HCT116 (cell line): ENCODE results near the gene MRPS16. TPM values are rescaled to one million over a fixed set of nuclear protein-coding genes. Genes with fewer than 3 reads are reported as not detected.

Source experiments
- ATAC-seq: fragments of 200-7000 bp; cut with Tn5 transposase; 2 replicates; pipeline ENCODE4 v1.9.1; 2020; ENCODE audit warnings: mild to moderate bottlenecking, moderate library complexity
- BruUV-seq: library from RNA; stranded (reverse); fragments of 400-500 nt; replicated peaks from 2 replicates; lab custom pipeline; 2021; lab: Mats Ljungman, UMichigan
- CTCF ChIA-PET: fragments of 300-600 bp; sonication (Branson Sonifier 250); formaldehyde crosslinking; loops from one replicate; lab custom pipeline; 2021; ENCODE audit warnings: antibody characterized with exemption; lab: Charles Lee
- POLR2A ChIA-PET: fragments of 300-600, 350-600 bp; sonication (Branson Sonifier 250); formaldehyde crosslinking; loops from one replicate; lab custom pipeline; 2021; ENCODE audit warnings: antibody characterized with exemption; lab: Charles Lee
- RAD21 ChIA-PET, 2 experiments: fragments of 300-600 bp; sonication (Branson Sonifier 250); formaldehyde crosslinking; loops; one replicate each; lab custom pipeline; 2023; ENCODE audit warnings: low total read pairs in 2 of 2; ENCODE audit not compliant: uncharacterized antibody in 2 of 2, unreplicated experiment in 2 of 2, low non-redundant PET in 1 of 2; lab: Charles Lee
- DNase-seq: peaks from one replicate; pipeline ENCODE4 v3.0.0-alpha.2; 2010; ENCODE audit warnings: low read depth, low spot score
- H2AFZ ChIP-seq: fragments of 200-600 bp; shearing (Covaris generic), sonication (generic); 2 replicates; pipeline ENCODE4 v1.6.1; 2017; ENCODE audit warnings: low read depth, mixed run types, mixed read lengths, antibody characterized with exemption, low read length; ENCODE audit not compliant: poor library complexity, severe bottlenecking
- H3K27ac ChIP-seq: 2 replicates; pipeline ENCODE4 v1.5.1; 2012; ENCODE audit warnings: low read depth, low read length
- H3K27me3 ChIP-seq: fragments of 200-600 bp; sonication (generic); 2 replicates; pipeline ENCODE4 v1.6.1; 2016; ENCODE audit warnings: mixed run types, low read length, mixed read lengths; ENCODE audit not compliant: insufficient read depth
- H3K36me3 ChIP-seq, 2 experiments: fragments of 200-500 bp in 1 of 2; fragments of 200-600 bp in 1 of 2; sonication (Bioruptor generic) in 1 of 2; sonication (generic) in 1 of 2; 2 replicates each; pipeline versions ENCODE4 v1.5.1 to v1.6.1; 2014 to 2016; ENCODE audit warnings: low read length in 2 of 2, inconsistent platforms in 1 of 2, mixed read lengths in 1 of 2, mixed run types in 1 of 2; ENCODE audit not compliant: insufficient read depth in 2 of 2, control insufficient read depth in 1 of 2
- H3K4me1 ChIP-seq, 2 experiments: fragments of 200-600 bp in 1 of 2; sonication (generic) in 1 of 2; 2 replicates each; pipeline versions ENCODE4 v1.5.1 to v1.6.1; 2012 to 2017; ENCODE audit warnings: low read length in 2 of 2, inconsistent platforms in 1 of 2, mild to moderate bottlenecking in 1 of 2, mixed read lengths in 1 of 2, mixed run types in 1 of 2, moderate library complexity in 1 of 2; ENCODE audit not compliant: insufficient read depth in 2 of 2, control insufficient read depth in 1 of 2
- H3K4me2 ChIP-seq: fragments of 200-600 bp; sonication (generic); 2 replicates; pipeline ENCODE4 v1.6.1; 2017; ENCODE audit warnings: mixed run types, low read length, mixed read lengths
- H3K4me3 ChIP-seq, 2 experiments: fragments of 200-600 bp in 1 of 2; sonication (generic) in 1 of 2; replicated peaks in 1 of 2; 2 replicates each; pipeline ENCODE4 v1.5.1; 2011 to 2016; ENCODE audit warnings: low read length in 2 of 2, control low read depth in 1 of 2, low read depth in 1 of 2, mild to moderate bottlenecking in 1 of 2, mixed read lengths in 1 of 2, mixed run types in 1 of 2
- H3K79me2 ChIP-seq: fragments of 200-600 bp; sonication (generic); 2 replicates; pipeline ENCODE4 v1.6.1; 2017; ENCODE audit warnings: mild to moderate bottlenecking, mixed run types, low read length, moderate library complexity, mixed read lengths; ENCODE audit not compliant: insufficient read depth
- H3K9ac ChIP-seq: fragments of 200-600 bp; sonication (generic); 2 replicates; pipeline ENCODE4 v1.6.1; 2016; ENCODE audit warnings: low read length, mixed read lengths
- H3K9me2 ChIP-seq: fragments of 200-600 bp; sonication (generic), shearing (Covaris generic); 2 replicates; pipeline ENCODE4 v1.6.1; 2017; ENCODE audit warnings: mixed run types, mild to moderate bottlenecking, moderate library complexity; ENCODE audit not compliant: insufficient read depth
- H3K9me3 ChIP-seq, 2 experiments: fragments of 200-500 bp in 1 of 2; fragments of 200-600 bp in 1 of 2; sonication (Bioruptor generic) in 1 of 2; sonication (generic) in 1 of 2; 2 replicates each; pipeline ENCODE4 v1.6.1; 2014 to 2017; ENCODE audit warnings: low read length in 2 of 2, mixed read lengths in 2 of 2, inconsistent platforms in 1 of 2, low read depth in 1 of 2, mild to moderate bottlenecking in 1 of 2, mixed run types in 1 of 2, moderate library complexity in 1 of 2; ENCODE audit not compliant: control insufficient read depth in 1 of 2, insufficient read depth in 1 of 2
- H4K20me1 ChIP-seq: fragments of 200-600 bp; sonication (generic), shearing (Covaris generic); 2 replicates; pipeline ENCODE4 v1.6.1; 2017; ENCODE audit warnings: mixed run types, mild to moderate bottlenecking, moderate library complexity; ENCODE audit not compliant: insufficient read depth
- ATF3 ChIP-seq: IDR thresholded peaks from 2 replicates; pipeline ENCODE4 v1.6.1; 2012
- CBX3 ChIP-seq: IDR thresholded peaks from 2 replicates; pipeline ENCODE4 v1.6.1; 2012; ENCODE audit warnings: low read depth
- EGR1 ChIP-seq: IDR thresholded peaks from 2 replicates; pipeline ENCODE4 v1.6.1; 2012; ENCODE audit warnings: low read depth
- EZH2 ChIP-seq: fragments of 200-600 bp; sonication (generic); IDR thresholded peaks from 2 replicates; pipeline ENCODE4 v1.6.1; 2017; ENCODE audit warnings: antibody characterized with exemption, mixed run types
- EZH2phosphoT487 ChIP-seq: fragments of 200-600 bp; IDR thresholded peaks from 2 replicates; pipeline ENCODE4 v1.6.1; 2018; ENCODE audit warnings: antibody characterized with exemption, borderline replicate concordance
- MAX ChIP-seq: IDR thresholded peaks from 2 replicates; pipeline ENCODE4 v1.6.1; 2012
- POLR2A ChIP-seq: IDR thresholded peaks from 2 replicates; pipeline ENCODE4 v1.7.0; 2011; ENCODE audit warnings: borderline replicate concordance; ENCODE audit not compliant: insufficient read depth, insufficient read length; ENCODE audit errors: extremely low read depth
- RAD21 ChIP-seq: IDR thresholded peaks from 2 replicates; pipeline ENCODE4 v1.6.1; 2012; ENCODE audit warnings: low read depth, mild to moderate bottlenecking
- SP1 ChIP-seq: IDR thresholded peaks from 2 replicates; pipeline ENCODE4 v1.6.1; 2012; ENCODE audit warnings: low read depth
- SRF ChIP-seq: IDR thresholded peaks from 2 replicates; pipeline ENCODE4 v1.6.1; 2012; ENCODE audit warnings: low read depth
- ZFX ChIP-seq: fragments of 450-650 bp; IDR thresholded peaks from 2 replicates; pipeline ENCODE4 v1.6.1; 2017
- ZNF274 ChIP-seq: fragments of 200-500 bp; sonication (Bioruptor generic); IDR thresholded peaks from 2 replicates; pipeline ENCODE4 v1.6.1; 2014; ENCODE audit warnings: mild to moderate bottlenecking, low read depth, low read length, inconsistent platforms
- intact Hi-C: fragments of 100-400 bp; cut with micrococcal nuclease; formaldehyde crosslinking; loops from 2 replicates; pipeline ENCODE4 v1.10.0; 2022
- total RNA-seq: library from RNA; stranded (reverse); gene quantifications from one replicate; pipeline ENCODE4 v1.2.1, GENCODE V29; 2021; ENCODE audit not compliant: unreplicated experiment
- TF ChIP-seq, protein P1 (sequence below): IDR thresholded peaks from 2 replicates; pipeline ENCODE4 v1.6.1; 2011; ENCODE audit warnings: mild to moderate bottlenecking, low read length, moderate library complexity; ENCODE audit not compliant: insufficient replicate concordance; ENCODE audit errors: extremely low read depth
- TF ChIP-seq, protein P2 (sequence below), 3 experiments: fragments of 200-600 bp in 1 of 3; sonication (generic) in 1 of 3; IDR thresholded peaks in 2 of 3; conservative IDR thresholded peaks in 1 of 3; 2 replicates each; pipeline ENCODE4 v1.5.1; 2012 to 2017; ENCODE audit warnings: low read depth in 2 of 3, low read length in 2 of 3, antibody characterized with exemption in 1 of 3, borderline replicate concordance in 1 of 3, control low read depth in 1 of 3, mild to moderate bottlenecking in 1 of 3, mixed read lengths in 1 of 3, mixed run types in 1 of 3, moderate library complexity in 1 of 3; ENCODE audit not compliant: insufficient read depth in 1 of 3

MRPS16 gene
- total RNA-seq, 1 experiment from 2014 or later, result 122 TPM

- Histone ChIP-seq H3K9ac (no peak overlapping the region), H4K20me1 (no peaks in the 10 kb centered on the region), H3K79me2 (no peaks in the 10 kb centered on the region), H3K4me3 (no peak overlapping the region), H3K9me2 (no peaks in the 10 kb centered on the region), H3K36me3 (no peaks in the 10 kb centered on the region), H3K9me3 (no peaks in the 10 kb centered on the region), H3K27me3 (no peaks in the 10 kb centered on the region), H3K4me1 (no peaks in the 10 kb centered on the region), H3K4me2 (no peak overlapping the region), H2AFZ (no peak overlapping the region), H3K27ac (no peak overlapping the region)
- ChIA-PET RAD21 (no interaction called here), CTCF (no interaction called here), POLR2A (no interaction called here)
- TF ChIP-seq POLR2A, result no peak
- no peak for TF ChIP-seq ATF3
- TF ChIP-seq EGR1, result no peak
- TF ChIP-seq RAD21, result no peak
- TF ChIP-seq, protein P1, sequence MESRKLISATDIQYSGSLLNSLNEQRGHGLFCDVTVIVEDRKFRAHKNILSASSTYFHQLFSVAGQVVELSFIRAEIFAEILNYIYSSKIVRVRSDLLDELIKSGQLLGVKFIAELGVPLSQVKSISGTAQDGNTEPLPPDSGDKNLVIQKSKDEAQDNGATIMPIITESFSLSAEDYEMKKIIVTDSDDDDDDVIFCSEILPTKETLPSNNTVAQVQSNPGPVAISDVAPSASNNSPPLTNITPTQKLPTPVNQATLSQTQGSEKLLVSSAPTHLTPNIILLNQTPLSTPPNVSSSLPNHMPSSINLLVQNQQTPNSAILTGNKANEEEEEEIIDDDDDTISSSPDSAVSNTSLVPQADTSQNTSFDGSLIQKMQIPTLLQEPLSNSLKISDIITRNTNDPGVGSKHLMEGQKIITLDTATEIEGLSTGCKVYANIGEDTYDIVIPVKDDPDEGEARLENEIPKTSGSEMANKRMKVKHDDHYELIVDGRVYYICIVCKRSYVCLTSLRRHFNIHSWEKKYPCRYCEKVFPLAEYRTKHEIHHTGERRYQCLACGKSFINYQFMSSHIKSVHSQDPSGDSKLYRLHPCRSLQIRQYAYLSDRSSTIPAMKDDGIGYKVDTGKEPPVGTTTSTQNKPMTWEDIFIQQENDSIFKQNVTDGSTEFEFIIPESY, result no peak
- no peak for TF ChIP-seq SP1
- no TSS peak for BruUV-seq
- no peak for DNase-seq
- ATAC-seq, result no peak
- intact Hi-C loops, result no loop called here
Measured at GRCh38 chr10:73210395-73211105, 41.9 kb downstream of the MRPS16 start.

DNA sequence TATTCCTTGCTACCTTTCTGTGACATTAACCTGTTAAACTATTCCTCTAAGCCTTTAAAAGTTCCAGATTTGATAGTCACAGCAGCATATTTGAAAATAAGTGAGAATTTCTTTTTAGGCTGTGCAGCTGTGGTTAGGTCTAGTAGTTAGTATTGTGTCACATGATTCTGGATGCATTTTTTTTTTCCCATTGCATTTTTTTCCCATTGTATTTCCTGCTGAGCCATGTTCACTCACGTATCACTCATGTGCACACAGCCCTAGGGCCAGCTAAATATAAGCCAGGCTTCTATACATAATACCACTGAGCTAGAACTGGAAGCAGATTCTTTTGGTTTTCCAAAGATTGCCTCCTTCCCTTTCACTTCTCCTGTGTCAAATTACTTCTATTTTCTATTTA lies 42.7 kb downstream of the MRPS16 start:
- DNase-seq, result no peak
- TF ChIP-seq EZH2 (no peak), SRF (no peak), MAX (no peak), CBX3 (no peak), ZNF274 (no peak), ZFX (no peak), EGR1 (no peak), EZH2phosphoT487 (no peak)
- TF ChIP-seq, protein P2, sequence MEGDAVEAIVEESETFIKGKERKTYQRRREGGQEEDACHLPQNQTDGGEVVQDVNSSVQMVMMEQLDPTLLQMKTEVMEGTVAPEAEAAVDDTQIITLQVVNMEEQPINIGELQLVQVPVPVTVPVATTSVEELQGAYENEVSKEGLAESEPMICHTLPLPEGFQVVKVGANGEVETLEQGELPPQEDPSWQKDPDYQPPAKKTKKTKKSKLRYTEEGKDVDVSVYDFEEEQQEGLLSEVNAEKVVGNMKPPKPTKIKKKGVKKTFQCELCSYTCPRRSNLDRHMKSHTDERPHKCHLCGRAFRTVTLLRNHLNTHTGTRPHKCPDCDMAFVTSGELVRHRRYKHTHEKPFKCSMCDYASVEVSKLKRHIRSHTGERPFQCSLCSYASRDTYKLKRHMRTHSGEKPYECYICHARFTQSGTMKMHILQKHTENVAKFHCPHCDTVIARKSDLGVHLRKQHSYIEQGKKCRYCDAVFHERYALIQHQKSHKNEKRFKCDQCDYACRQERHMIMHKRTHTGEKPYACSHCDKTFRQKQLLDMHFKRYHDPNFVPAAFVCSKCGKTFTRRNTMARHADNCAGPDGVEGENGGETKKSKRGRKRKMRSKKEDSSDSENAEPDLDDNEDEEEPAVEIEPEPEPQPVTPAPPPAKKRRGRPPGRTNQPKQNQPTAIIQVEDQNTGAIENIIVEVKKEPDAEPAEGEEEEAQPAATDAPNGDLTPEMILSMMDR (IDR thresholded peaks at IDR 0.05 in 2 of 3, conservative IDR thresholded peaks at IDR 0.05 in 1 of 3; ENCODE audit: borderline replicate concordance in 1 of 3, insufficient read depth in 1 of 3, low read depth in 2 of 3, low read length in 2 of 3), result no peak

More for the DNA sequence above, 42.7 kb downstream of the MRPS16 start:
- no peaks in the 10 kb centered on the region for H3K27me3 ChIP-seq
- no peaks in the 10 kb centered on the region for H3K4me1 ChIP-seq
- H3K36me3 ChIP-seq, result no peaks in the 10 kb centered on the region
- H3K4me2 ChIP-seq, result no peak overlapping the region
- no peak overlapping the region for H3K27ac ChIP-seq
- no peak overlapping the region for H3K4me3 ChIP-seq
- no peaks in the 10 kb centered on the region for H3K79me2 ChIP-seq
- no peak overlapping the region for H2AFZ ChIP-seq
- BruUV-seq, result no TSS peak
- RAD21 ChIA-PET, result no interaction called here
- no peak for ATAC-seq
- no peaks in the 10 kb centered on the region for H4K20me1 ChIP-seq
- H3K9me2 ChIP-seq, result no peaks in the 10 kb centered on the region
- no peak overlapping the region for H3K9ac ChIP-seq
- POLR2A ChIA-PET, result no interaction called here
- CTCF ChIA-PET, result no interaction called here
- intact Hi-C loops, result no loop called here
- H3K9me3 ChIP-seq, result no peaks in the 10 kb centered on the region
